LNCAP (cell line): ENCODE measurements around the gene JAZF1.

Experiments used
- TF ChIP-seq, protein P1 (sequence below): fragments of 450-650 bp; IDR thresholded peaks from 2 replicates; pipeline ENCODE4 v1.5.1; 2017; ENCODE audit warnings: mild to moderate bottlenecking

Gene JAZF1

DNA sequence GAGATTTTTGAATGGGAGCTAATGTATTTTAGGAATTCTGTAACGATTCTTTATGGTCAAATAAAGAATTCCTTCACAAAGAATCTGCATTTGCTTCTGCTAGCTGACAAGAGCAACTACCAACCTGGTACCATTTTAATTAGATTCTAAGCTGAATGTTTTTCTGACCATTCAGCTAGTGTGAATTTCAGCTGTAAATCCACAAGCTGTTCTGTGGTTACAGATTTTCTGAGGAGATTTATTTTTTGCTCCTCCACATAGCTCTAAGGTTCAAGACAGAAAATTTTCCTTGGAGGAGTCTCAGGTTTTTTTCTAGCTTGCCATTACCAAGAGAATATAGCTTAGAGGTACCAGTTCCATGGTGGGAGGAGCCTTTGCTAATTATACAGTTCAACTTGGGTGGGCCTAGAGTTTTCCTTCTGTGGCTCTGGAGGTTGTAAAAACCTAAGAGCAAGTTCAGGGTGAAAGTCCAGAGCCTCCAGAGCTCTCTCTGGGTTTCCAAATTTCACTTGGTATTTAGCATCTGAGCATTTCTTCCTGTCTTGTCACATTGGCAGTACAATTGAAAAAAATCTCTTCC is 120.1 kb downstream of the JAZF1 start:
- TF ChIP-seq, protein P1, sequence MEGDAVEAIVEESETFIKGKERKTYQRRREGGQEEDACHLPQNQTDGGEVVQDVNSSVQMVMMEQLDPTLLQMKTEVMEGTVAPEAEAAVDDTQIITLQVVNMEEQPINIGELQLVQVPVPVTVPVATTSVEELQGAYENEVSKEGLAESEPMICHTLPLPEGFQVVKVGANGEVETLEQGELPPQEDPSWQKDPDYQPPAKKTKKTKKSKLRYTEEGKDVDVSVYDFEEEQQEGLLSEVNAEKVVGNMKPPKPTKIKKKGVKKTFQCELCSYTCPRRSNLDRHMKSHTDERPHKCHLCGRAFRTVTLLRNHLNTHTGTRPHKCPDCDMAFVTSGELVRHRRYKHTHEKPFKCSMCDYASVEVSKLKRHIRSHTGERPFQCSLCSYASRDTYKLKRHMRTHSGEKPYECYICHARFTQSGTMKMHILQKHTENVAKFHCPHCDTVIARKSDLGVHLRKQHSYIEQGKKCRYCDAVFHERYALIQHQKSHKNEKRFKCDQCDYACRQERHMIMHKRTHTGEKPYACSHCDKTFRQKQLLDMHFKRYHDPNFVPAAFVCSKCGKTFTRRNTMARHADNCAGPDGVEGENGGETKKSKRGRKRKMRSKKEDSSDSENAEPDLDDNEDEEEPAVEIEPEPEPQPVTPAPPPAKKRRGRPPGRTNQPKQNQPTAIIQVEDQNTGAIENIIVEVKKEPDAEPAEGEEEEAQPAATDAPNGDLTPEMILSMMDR = no peak

DNA sequence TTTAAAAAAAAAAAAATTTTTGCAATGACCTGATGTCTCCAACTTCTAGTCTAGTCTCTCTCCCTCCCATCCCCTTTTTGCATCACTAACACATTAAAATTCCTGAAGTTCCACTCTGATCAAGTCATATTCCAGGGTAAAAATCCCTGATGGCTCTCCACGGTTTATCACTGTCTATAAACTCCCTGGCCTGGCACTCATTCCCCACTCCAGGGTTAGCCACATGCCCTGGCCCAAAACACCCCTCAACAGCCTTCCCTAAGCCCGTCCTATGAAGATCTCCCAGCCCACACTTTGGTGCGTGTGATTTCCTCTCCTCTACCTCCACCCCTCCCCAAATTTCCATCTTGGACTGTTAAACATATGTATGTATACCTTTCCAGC is 125.4 kb downstream of the JAZF1 start:
- TF ChIP-seq, protein P1 = no peak

DNA sequence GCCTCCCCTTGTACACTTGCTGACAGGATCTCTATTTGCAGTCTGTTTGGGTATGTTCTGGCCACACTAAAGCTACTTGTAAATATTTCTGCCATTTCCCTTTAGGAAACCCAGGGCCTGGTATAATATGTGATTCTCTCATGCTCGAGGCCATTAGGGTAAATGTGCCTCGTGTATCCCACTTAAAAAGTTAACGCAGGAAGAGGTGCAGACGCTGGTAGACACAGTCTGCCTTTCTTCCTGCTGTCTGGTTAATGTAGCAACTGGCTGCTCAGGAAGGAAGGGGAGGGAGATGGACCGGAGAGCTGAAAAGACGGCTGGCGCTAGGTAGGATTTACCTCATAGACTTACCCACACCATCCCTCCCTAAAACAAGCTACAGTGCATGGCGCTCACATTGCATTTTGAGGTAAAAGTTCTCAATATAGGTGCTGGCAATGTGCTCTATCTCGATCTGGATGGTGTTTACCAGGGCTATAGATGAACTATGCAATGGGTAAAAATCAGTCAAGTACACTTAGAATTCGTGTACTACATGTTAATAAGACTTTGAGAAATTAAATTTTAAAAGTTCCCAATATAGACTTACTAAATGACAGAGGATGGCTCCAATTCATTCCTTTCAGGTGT is 125.9 kb downstream of the JAZF1 start:
- TF ChIP-seq, protein P1 = no peak

DNA sequence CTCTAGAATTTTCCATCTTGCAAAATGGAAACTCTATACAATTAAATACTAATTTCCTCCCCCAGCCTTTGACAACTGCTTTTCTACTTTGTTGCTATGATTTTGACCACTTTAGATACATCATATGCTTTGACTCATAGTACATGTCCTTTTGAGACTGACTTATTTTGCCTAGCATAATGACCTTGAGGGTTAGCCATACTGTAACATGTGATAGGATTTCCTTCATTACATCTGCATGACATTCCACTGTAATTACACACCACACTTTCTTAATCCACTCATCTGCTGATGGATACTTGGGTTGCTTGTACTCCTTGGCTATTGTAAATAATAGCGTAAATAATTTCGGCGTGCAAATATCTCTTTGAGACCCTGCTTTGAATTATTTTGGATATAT is 127.7 kb downstream of the JAZF1 start:
- TF ChIP-seq, protein P1 = no peak

DNA sequence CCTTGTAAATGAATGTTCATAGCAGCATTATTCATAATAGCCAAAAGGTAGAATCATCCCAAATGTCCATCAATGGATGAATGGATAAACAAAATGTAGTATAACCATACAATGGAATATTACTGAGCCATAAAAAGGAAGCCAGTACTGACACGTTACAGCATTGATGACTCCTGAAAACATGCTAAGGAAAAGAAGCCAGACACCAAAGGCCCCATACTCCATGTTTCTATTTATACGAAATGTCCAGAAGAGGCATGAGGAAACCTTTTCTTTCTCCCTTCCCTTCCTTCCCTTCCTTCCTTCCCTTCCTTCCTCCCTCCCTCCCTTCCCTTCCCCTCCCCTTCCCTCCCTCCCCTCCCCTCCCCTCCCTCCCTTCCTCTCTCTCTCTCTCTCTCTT is 131.9 kb downstream of the JAZF1 start:
- TF ChIP-seq, protein P1 = no peak

DNA sequence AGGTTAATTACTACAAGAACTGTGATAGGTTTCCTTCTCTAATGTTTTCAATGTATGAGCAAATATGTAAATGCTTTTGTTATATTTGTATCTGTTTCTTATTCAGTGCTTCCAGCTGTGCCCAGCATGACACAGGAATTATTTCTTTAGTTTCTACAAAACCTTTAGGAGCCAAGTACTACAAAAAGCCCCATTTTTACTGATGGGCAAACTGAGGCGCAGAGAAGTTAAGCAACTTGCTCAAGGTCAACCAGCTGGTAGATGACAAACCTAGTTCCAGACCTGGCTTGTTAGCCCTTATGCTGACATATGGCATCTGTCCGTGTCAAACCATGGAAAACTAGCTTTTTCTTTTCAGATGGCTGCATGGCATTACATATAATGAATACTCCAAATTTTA is 134.6 kb downstream of the JAZF1 start:
- TF ChIP-seq, protein P1 = no peak

DNA sequence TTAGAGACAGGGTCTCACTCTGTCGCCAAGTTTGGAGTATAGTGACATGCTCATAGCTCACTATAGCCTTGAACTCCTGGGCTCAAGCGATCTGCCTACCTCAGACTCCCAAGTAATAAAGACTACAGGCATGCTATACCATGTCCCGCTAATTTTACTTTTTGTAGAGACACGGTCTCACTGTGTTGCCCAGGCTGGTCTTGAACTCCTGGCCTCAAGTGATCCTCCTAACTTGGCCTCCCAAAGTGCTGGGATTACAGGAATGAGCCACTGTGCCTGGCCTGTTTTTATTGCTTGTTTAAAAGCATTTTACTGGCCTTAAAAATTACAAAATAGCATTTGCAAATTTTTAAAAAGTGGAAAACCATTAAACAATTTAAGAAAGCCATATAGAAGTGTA is 135.0 kb downstream of the JAZF1 start:
- TF ChIP-seq, protein P1 = no peak

DNA sequence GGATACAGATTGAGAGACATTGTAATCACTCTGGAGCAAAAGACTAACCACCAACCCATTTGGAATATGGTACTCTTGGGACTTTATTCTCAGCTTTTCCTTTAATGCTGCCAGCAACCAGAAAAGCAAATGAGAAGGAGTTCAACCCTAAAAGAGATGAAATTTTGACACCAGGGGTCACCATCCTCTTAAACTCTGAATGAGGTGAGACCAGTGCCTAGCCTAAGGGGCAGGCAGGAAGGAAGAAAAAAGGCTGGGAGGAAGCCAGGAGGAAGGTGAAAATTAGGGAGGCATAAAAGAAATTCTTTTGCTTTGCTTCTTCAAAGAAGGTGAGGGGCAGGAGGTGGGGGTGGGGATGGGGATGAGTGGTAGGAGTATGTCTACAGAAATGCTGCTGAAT is 135.8 kb downstream of the JAZF1 start:
- TF ChIP-seq, protein P1 = no peak
